Tibial artery (tissue), 4 donors: ENCODE data around the gene AFF3.

Source experiments
- DNase-seq, 2 donors: peaks; one replicate each; pipeline ENCODE4 v3.0.0-alpha.2; 2019
- H3K27ac ChIP-seq, 2 donors: fragments of 200-600 bp; sonication (generic) in 1 of 2; 1 replicate in 1 of 2; 2 replicates in 1 of 2; pipeline ENCODE4 v1.5.1; 2018 to 2019; ENCODE audit warnings: mild to moderate bottlenecking in 1 of 2
- H3K27me3 ChIP-seq, 2 donors: fragments of 200-600 bp; sonication (generic) in 1 of 2; one replicate each; pipeline versions ENCODE4 v1.5.1 to v1.6.0; 2016 to 2019
- H3K36me3 ChIP-seq, 3 donors: fragments of 200-600 bp; sonication (generic) in 2 of 3; one replicate each; pipeline ENCODE4 v1.5.1; 2016 to 2019; ENCODE audit warnings: mild to moderate bottlenecking in 2 of 3
- H3K4me1 ChIP-seq, 4 donors: fragments of 200-600 bp; sonication (generic) in 2 of 4; 1 replicate in 3 of 4; 2 replicates in 1 of 4; pipeline ENCODE4 v1.5.1; 2016 to 2019
- H3K4me3 ChIP-seq, 2 donors: fragments of 200-600 bp; sonication (generic) in 1 of 2; 1 replicate in 1 of 2; 2 replicates in 1 of 2; pipeline ENCODE4 v1.5.1; 2018 to 2019; ENCODE audit warnings: mild to moderate bottlenecking in 2 of 2
- H3K9me3 ChIP-seq, 3 donors: fragments of 200-600 bp; sonication (generic) in 1 of 3; one replicate each; pipeline ENCODE4 v1.5.1; 2016 to 2019
- intact Hi-C: fragments of 100-400 bp; cut with DNase I; formaldehyde crosslinking; loops from one replicate; pipeline ENCODE4 v1.15.0; 2023; ENCODE audit warnings: low total_unique reads
- TF ChIP-seq, protein P1 (sequence below), 2 experiments: fragments of 200-600 bp in 1 of 2; fragments of 450-650 bp in 1 of 2; IDR thresholded peaks; one replicate each; pipeline ENCODE4 v1.5.1; 2017 to 2019; ENCODE audit warnings: antibody characterized with exemption in 2 of 2, mild to moderate bottlenecking in 1 of 2, moderate library complexity in 1 of 2

The AFF3 gene, protein sequence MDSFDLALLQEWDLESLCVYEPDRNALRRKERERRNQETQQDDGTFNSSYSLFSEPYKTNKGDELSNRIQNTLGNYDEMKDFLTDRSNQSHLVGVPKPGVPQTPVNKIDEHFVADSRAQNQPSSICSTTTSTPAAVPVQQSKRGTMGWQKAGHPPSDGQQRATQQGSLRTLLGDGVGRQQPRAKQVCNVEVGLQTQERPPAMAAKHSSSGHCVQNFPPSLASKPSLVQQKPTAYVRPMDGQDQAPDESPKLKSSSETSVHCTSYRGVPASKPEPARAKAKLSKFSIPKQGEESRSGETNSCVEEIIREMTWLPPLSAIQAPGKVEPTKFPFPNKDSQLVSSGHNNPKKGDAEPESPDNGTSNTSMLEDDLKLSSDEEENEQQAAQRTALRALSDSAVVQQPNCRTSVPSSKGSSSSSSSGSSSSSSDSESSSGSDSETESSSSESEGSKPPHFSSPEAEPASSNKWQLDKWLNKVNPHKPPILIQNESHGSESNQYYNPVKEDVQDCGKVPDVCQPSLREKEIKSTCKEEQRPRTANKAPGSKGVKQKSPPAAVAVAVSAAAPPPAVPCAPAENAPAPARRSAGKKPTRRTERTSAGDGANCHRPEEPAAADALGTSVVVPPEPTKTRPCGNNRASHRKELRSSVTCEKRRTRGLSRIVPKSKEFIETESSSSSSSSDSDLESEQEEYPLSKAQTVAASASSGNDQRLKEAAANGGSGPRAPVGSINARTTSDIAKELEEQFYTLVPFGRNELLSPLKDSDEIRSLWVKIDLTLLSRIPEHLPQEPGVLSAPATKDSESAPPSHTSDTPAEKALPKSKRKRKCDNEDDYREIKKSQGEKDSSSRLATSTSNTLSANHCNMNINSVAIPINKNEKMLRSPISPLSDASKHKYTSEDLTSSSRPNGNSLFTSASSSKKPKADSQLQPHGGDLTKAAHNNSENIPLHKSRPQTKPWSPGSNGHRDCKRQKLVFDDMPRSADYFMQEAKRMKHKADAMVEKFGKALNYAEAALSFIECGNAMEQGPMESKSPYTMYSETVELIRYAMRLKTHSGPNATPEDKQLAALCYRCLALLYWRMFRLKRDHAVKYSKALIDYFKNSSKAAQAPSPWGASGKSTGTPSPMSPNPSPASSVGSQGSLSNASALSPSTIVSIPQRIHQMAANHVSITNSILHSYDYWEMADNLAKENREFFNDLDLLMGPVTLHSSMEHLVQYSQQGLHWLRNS (N-terminal part only)

DNA sequence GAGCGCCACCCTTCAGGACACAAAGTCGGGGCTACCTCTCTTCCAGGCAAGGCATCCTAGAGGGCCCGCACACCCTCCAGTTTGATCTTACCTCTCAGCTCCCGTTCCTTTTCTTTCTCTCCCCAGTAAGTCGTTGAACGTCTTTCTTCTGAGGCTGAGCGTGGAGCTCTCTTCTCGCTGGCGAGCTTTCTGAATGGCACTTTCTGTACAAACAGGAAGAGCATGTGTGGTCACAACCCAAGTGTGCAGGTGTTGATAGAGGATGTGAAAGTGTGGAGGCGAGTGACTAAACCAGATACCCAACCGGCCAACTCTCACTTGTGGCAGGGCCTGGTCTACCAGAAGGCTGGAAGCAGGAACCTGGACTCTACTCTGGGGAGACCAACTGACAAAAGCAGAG, at the start of gene AFF3:
TSS of gene AFF3 (minus strand) at position 198 of the 400 bp plus-strand sequence. CDS start 38,136 bp downstream, outside the sequence.
- Histone ChIP-seq H3K4me3 (no peak within 1 kb of the TSS), H3K4me1 (no peaks in the 10 kb centered on the region), H3K9me3 (no peaks in the 10 kb centered on the region), H3K27ac (no peak within 1 kb of the TSS), H3K27me3 (no peaks in the 10 kb centered on the region), H3K36me3 (no peaks in the 10 kb centered on the region)
- intact Hi-C loops = loop anchor here (2.0 kb wide), 1 partner anchor 22 kb away; no protein-coding TSS in a partner anchor
- DNase-seq = peak in 1 of 2 donors; percentile 29
- TF ChIP-seq, protein P1, sequence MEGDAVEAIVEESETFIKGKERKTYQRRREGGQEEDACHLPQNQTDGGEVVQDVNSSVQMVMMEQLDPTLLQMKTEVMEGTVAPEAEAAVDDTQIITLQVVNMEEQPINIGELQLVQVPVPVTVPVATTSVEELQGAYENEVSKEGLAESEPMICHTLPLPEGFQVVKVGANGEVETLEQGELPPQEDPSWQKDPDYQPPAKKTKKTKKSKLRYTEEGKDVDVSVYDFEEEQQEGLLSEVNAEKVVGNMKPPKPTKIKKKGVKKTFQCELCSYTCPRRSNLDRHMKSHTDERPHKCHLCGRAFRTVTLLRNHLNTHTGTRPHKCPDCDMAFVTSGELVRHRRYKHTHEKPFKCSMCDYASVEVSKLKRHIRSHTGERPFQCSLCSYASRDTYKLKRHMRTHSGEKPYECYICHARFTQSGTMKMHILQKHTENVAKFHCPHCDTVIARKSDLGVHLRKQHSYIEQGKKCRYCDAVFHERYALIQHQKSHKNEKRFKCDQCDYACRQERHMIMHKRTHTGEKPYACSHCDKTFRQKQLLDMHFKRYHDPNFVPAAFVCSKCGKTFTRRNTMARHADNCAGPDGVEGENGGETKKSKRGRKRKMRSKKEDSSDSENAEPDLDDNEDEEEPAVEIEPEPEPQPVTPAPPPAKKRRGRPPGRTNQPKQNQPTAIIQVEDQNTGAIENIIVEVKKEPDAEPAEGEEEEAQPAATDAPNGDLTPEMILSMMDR (IDR thresholded peaks at IDR 0.05) = no peak

DNA sequence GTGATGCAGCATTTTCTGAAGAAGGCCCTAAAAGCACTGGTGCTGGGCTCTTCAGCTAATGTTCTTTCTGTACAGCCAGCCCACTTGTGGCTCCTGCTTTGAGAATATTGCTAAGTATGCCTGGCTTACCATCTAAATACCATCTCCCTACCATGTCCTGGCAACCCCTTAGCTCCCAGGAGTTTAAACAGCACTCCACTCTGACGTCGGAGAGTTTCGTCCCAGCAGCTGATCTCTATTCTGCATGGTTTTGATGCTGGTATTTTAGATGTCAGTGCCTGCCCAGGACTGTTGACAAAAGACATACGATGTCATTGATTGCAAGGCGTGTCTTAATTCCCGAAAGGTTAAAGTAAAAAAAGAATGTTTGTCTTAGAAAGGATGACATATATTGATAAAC, 47.0 kb upstream of the AFF3 start:
- Histone ChIP-seq H3K4me1 (peaks cover 0 to 26% (median 14%) of the 10 kb centered on the region in 4 donors), H3K4me3 (no peak overlapping the region), H3K36me3 (no peaks in the 10 kb centered on the region), H3K9me3 (no peaks in the 10 kb centered on the region), H3K27me3 (no peaks in the 10 kb centered on the region), H3K27ac (no peak overlapping the region)
- TF ChIP-seq, protein P1 (IDR thresholded peaks at IDR 0.05) = no peak
- no peak for DNase-seq
- intact Hi-C loops = no loop called here

DNA sequence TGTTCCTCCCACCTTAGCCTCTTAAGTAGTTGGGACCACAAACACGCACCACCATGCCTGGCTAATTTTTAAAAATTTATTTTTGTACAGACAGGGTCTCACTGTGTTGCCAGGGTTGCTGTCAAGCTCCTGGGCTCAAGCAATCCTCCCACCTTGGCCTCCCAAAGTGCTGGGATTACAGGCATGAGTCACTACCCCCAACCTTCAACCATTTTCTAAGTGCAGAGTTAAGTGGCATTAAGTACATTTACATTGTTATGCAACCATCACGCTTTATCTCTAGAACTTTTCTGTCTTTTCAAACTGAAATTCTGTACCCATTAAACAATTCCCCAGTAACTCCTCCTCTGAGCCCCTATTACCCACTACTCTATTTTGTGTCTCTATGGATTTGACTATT, 45.9 kb upstream of the AFF3 start:
- no peak for DNase-seq
- intact Hi-C loops = no loop called here
- Histone ChIP-seq H3K4me3 (no peak overlapping the region), H3K9me3 (no peaks in the 10 kb centered on the region), H3K36me3 (no peaks in the 10 kb centered on the region), H3K27me3 (no peaks in the 10 kb centered on the region), H3K4me1 (peaks cover 0 to 16% (median 8%) of the 10 kb centered on the region in 4 donors), H3K27ac (no peak overlapping the region)
- TF ChIP-seq, protein P1 (IDR thresholded peaks at IDR 0.05) = no peak

DNA sequence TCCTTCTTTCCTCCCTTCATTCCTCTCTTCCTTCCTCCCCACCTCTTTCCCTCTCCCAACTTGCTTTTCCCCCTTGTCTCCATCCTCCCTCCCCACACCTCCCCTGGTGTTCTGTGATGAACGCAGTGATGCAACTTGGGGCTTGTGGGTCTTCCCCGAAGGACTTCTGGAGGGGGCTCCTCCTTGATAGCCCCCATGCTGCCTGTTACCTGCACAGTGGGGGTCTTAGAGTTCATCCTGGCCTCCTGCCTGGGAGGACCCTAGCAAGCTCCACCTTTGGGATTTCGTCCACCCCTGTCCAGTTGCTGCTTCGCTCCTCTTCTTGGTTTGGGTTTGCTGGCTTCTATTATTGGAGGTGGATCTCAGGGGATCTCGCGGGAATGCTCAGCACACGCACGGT, 43.7 kb upstream of the AFF3 start:
- TF ChIP-seq, protein P1 (IDR thresholded peaks at IDR 0.05) = no peak
- intact Hi-C loops = no loop called here
- H3K27ac ChIP-seq = no peak overlapping the region
- H3K4me3 ChIP-seq = no peak overlapping the region
- no peaks in the 10 kb centered on the region for H3K9me3 ChIP-seq
- no peaks in the 10 kb centered on the region for H3K36me3 ChIP-seq
- no peaks in the 10 kb centered on the region for H3K4me1 ChIP-seq
- no peaks in the 10 kb centered on the region for H3K27me3 ChIP-seq
- no peak for DNase-seq

- Histone ChIP-seq H3K9me3 (no peaks in the 10 kb centered on the region), H3K36me3 (no peaks in the 10 kb centered on the region), H3K27me3 (no peaks in the 10 kb centered on the region), H3K27ac (no peak overlapping the region), H3K4me3 (no peak overlapping the region), H3K4me1 (no peaks in the 10 kb centered on the region)
- intact Hi-C loops = no loop called here
- DNase-seq = no peak
- TF ChIP-seq, protein P1 (IDR thresholded peaks at IDR 0.05) = no peak
Measured at GRCh38 chr2:100185516-100185915, 43.1 kb upstream of the AFF3 start.
